HCT116 (cell line): ENCODE data around the gene SF3B1. TPM values are rescaled to one million over a fixed set of nuclear protein-coding genes. Genes with fewer than 3 reads are reported as not detected.

Experiments
- ATAC-seq: fragments of 200-7000 bp; cut with Tn5 transposase; 2 replicates; pipeline ENCODE4 v1.9.1; 2020; ENCODE audit warnings: mild to moderate bottlenecking, moderate library complexity
- BruUV-seq: library from RNA; stranded (reverse); fragments of 400-500 nt; replicated peaks from 2 replicates; lab custom pipeline; 2021; lab: Mats Ljungman, UMichigan
- CTCF ChIA-PET: fragments of 300-600 bp; sonication (Branson Sonifier 250); formaldehyde crosslinking; loops from one replicate; lab custom pipeline; 2021; ENCODE audit warnings: antibody characterized with exemption; lab: Charles Lee
- POLR2A ChIA-PET: fragments of 300-600, 350-600 bp; sonication (Branson Sonifier 250); formaldehyde crosslinking; loops from one replicate; lab custom pipeline; 2021; ENCODE audit warnings: antibody characterized with exemption; lab: Charles Lee
- RAD21 ChIA-PET, 2 experiments: fragments of 300-600 bp; sonication (Branson Sonifier 250); formaldehyde crosslinking; loops; one replicate each; lab custom pipeline; 2023; ENCODE audit warnings: low total read pairs in 2 of 2; ENCODE audit not compliant: uncharacterized antibody in 2 of 2, unreplicated experiment in 2 of 2, low non-redundant PET in 1 of 2; lab: Charles Lee
- DNase-seq: peaks from one replicate; pipeline ENCODE4 v3.0.0-alpha.2; 2010; ENCODE audit warnings: low read depth, low spot score
- H2AFZ ChIP-seq: fragments of 200-600 bp; shearing (Covaris generic), sonication (generic); 2 replicates; pipeline ENCODE4 v1.6.1; 2017; ENCODE audit warnings: low read depth, mixed run types, mixed read lengths, antibody characterized with exemption, low read length; ENCODE audit not compliant: poor library complexity, severe bottlenecking
- H3K27ac ChIP-seq: 2 replicates; pipeline ENCODE4 v1.5.1; 2012; ENCODE audit warnings: low read depth, low read length
- H3K27me3 ChIP-seq: fragments of 200-600 bp; sonication (generic); 2 replicates; pipeline ENCODE4 v1.6.1; 2016; ENCODE audit warnings: mixed run types, low read length, mixed read lengths; ENCODE audit not compliant: insufficient read depth
- H3K36me3 ChIP-seq, 2 experiments: fragments of 200-500 bp in 1 of 2; fragments of 200-600 bp in 1 of 2; sonication (Bioruptor generic) in 1 of 2; sonication (generic) in 1 of 2; 2 replicates each; pipeline versions ENCODE4 v1.5.1 to v1.6.1; 2014 to 2016; ENCODE audit warnings: low read length in 2 of 2, inconsistent platforms in 1 of 2, mixed read lengths in 1 of 2, mixed run types in 1 of 2; ENCODE audit not compliant: insufficient read depth in 2 of 2, control insufficient read depth in 1 of 2
- H3K4me1 ChIP-seq, 2 experiments: fragments of 200-600 bp in 1 of 2; sonication (generic) in 1 of 2; 2 replicates each; pipeline versions ENCODE4 v1.5.1 to v1.6.1; 2012 to 2017; ENCODE audit warnings: low read length in 2 of 2, inconsistent platforms in 1 of 2, mild to moderate bottlenecking in 1 of 2, mixed read lengths in 1 of 2, mixed run types in 1 of 2, moderate library complexity in 1 of 2; ENCODE audit not compliant: insufficient read depth in 2 of 2, control insufficient read depth in 1 of 2
- H3K4me2 ChIP-seq: fragments of 200-600 bp; sonication (generic); 2 replicates; pipeline ENCODE4 v1.6.1; 2017; ENCODE audit warnings: mixed run types, low read length, mixed read lengths
- H3K4me3 ChIP-seq, 2 experiments: fragments of 200-600 bp in 1 of 2; sonication (generic) in 1 of 2; replicated peaks in 1 of 2; 2 replicates each; pipeline ENCODE4 v1.5.1; 2011 to 2016; ENCODE audit warnings: low read length in 2 of 2, control low read depth in 1 of 2, low read depth in 1 of 2, mild to moderate bottlenecking in 1 of 2, mixed read lengths in 1 of 2, mixed run types in 1 of 2
- H3K79me2 ChIP-seq: fragments of 200-600 bp; sonication (generic); 2 replicates; pipeline ENCODE4 v1.6.1; 2017; ENCODE audit warnings: mild to moderate bottlenecking, mixed run types, low read length, moderate library complexity, mixed read lengths; ENCODE audit not compliant: insufficient read depth
- H3K9ac ChIP-seq: fragments of 200-600 bp; sonication (generic); 2 replicates; pipeline ENCODE4 v1.6.1; 2016; ENCODE audit warnings: low read length, mixed read lengths
- H3K9me2 ChIP-seq: fragments of 200-600 bp; sonication (generic), shearing (Covaris generic); 2 replicates; pipeline ENCODE4 v1.6.1; 2017; ENCODE audit warnings: mixed run types, mild to moderate bottlenecking, moderate library complexity; ENCODE audit not compliant: insufficient read depth
- H3K9me3 ChIP-seq, 2 experiments: fragments of 200-500 bp in 1 of 2; fragments of 200-600 bp in 1 of 2; sonication (Bioruptor generic) in 1 of 2; sonication (generic) in 1 of 2; 2 replicates each; pipeline ENCODE4 v1.6.1; 2014 to 2017; ENCODE audit warnings: low read length in 2 of 2, mixed read lengths in 2 of 2, inconsistent platforms in 1 of 2, low read depth in 1 of 2, mild to moderate bottlenecking in 1 of 2, mixed run types in 1 of 2, moderate library complexity in 1 of 2; ENCODE audit not compliant: control insufficient read depth in 1 of 2, insufficient read depth in 1 of 2
- H4K20me1 ChIP-seq: fragments of 200-600 bp; sonication (generic), shearing (Covaris generic); 2 replicates; pipeline ENCODE4 v1.6.1; 2017; ENCODE audit warnings: mixed run types, mild to moderate bottlenecking, moderate library complexity; ENCODE audit not compliant: insufficient read depth
- CBX3 ChIP-seq: IDR thresholded peaks from 2 replicates; pipeline ENCODE4 v1.6.1; 2012; ENCODE audit warnings: low read depth
- EZH2phosphoT487 ChIP-seq: fragments of 200-600 bp; IDR thresholded peaks from 2 replicates; pipeline ENCODE4 v1.6.1; 2018; ENCODE audit warnings: antibody characterized with exemption, borderline replicate concordance
- POLR2AphosphoS5 ChIP-seq: IDR thresholded peaks from 2 replicates; pipeline ENCODE4 v1.6.1; 2011; ENCODE audit warnings: mild to moderate bottlenecking, low read depth, low read length, moderate library complexity
- RAD21 ChIP-seq: IDR thresholded peaks from 2 replicates; pipeline ENCODE4 v1.6.1; 2012; ENCODE audit warnings: low read depth, mild to moderate bottlenecking
- SIN3A ChIP-seq: IDR thresholded peaks from 2 replicates; pipeline ENCODE4 v1.6.1; 2012; ENCODE audit warnings: low read depth
- SP1 ChIP-seq: IDR thresholded peaks from 2 replicates; pipeline ENCODE4 v1.6.1; 2012; ENCODE audit warnings: low read depth
- intact Hi-C: fragments of 100-400 bp; cut with micrococcal nuclease; formaldehyde crosslinking; loops from 2 replicates; pipeline ENCODE4 v1.10.0; 2022
- total RNA-seq: library from RNA; stranded (reverse); gene quantifications from one replicate; pipeline ENCODE4 v1.2.1, GENCODE V29; 2021; ENCODE audit not compliant: unreplicated experiment
- TF ChIP-seq, protein P1 (sequence below): IDR thresholded peaks from 2 replicates; pipeline ENCODE4 v1.6.1; 2012; ENCODE audit warnings: low read depth
- TF ChIP-seq, protein P2 (sequence below): IDR thresholded peaks from 2 replicates; pipeline ENCODE4 v1.6.1; 2012
- TF ChIP-seq, protein P3 (sequence below): IDR thresholded peaks from 2 replicates; pipeline ENCODE4 v1.6.1; 2012

The SF3B1 gene
- total RNA-seq, 1 experiment from 2014 or later, result 282 TPM

DNA sequence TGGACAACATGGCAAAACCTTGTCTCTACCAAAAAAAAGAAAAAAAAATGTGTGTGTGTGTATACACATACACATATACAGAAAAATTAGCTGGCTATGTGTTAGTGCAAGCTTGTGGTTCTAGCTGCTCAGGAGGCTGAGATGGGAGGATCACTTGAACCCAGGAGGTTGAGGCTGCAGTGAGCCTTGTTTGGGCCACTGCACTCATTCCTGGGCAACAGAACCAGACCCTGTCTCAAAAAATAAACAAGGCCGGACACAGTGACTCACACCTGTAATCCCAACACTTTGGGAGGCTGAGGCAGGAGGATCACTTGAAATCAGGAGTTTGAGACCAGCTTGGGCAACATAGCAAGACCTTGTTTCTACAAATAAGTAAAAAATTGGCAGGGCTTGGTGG lies 20.6 kb upstream of the SF3B1 start:
- Histone ChIP-seq H3K4me1 (peaks cover 4 to 13% of the 10 kb centered on the region in 2 experiments; a peak in 2 of 4 replicates), H4K20me1 (no peaks in the 10 kb centered on the region), H2AFZ (no peak overlapping the region), H3K27ac (no peak overlapping the region), H3K9me3 (no peaks in the 10 kb centered on the region), H3K9ac (no peak overlapping the region), H3K4me2 (no peak overlapping the region), H3K36me3 (no peaks in the 10 kb centered on the region; a peak in 1 of 4 replicates), H3K4me3 (no peak overlapping the region), H3K27me3 (no peaks in the 10 kb centered on the region), H3K79me2 (peaks cover 61% of the 10 kb centered on the region), H3K9me2 (no peaks in the 10 kb centered on the region)
- no TSS peak for BruUV-seq
- TF ChIP-seq, protein P1, sequence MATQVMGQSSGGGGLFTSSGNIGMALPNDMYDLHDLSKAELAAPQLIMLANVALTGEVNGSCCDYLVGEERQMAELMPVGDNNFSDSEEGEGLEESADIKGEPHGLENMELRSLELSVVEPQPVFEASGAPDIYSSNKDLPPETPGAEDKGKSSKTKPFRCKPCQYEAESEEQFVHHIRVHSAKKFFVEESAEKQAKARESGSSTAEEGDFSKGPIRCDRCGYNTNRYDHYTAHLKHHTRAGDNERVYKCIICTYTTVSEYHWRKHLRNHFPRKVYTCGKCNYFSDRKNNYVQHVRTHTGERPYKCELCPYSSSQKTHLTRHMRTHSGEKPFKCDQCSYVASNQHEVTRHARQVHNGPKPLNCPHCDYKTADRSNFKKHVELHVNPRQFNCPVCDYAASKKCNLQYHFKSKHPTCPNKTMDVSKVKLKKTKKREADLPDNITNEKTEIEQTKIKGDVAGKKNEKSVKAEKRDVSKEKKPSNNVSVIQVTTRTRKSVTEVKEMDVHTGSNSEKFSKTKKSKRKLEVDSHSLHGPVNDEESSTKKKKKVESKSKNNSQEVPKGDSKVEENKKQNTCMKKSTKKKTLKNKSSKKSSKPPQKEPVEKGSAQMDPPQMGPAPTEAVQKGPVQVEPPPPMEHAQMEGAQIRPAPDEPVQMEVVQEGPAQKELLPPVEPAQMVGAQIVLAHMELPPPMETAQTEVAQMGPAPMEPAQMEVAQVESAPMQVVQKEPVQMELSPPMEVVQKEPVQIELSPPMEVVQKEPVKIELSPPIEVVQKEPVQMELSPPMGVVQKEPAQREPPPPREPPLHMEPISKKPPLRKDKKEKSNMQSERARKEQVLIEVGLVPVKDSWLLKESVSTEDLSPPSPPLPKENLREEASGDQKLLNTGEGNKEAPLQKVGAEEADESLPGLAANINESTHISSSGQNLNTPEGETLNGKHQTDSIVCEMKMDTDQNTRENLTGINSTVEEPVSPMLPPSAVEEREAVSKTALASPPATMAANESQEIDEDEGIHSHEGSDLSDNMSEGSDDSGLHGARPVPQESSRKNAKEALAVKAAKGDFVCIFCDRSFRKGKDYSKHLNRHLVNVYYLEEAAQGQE, result no peak
- TF ChIP-seq POLR2AphosphoS5, result no peak
- TF ChIP-seq, protein P2, sequence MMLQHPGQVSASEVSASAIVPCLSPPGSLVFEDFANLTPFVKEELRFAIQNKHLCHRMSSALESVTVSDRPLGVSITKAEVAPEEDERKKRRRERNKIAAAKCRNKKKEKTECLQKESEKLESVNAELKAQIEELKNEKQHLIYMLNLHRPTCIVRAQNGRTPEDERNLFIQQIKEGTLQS, result no peak
- no peak for TF ChIP-seq EZH2phosphoT487
- no peak for TF ChIP-seq SP1
- no peak for TF ChIP-seq SIN3A
- TF ChIP-seq RAD21, result no peak
- TF ChIP-seq, protein P3, sequence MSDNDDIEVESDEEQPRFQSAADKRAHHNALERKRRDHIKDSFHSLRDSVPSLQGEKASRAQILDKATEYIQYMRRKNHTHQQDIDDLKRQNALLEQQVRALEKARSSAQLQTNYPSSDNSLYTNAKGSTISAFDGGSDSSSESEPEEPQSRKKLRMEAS, result no peak
- no peak for TF ChIP-seq CBX3
- RAD21 ChIA-PET, result no interaction called here
- intact Hi-C loops, result no loop called here
- POLR2A ChIA-PET, result no interaction called here
- CTCF ChIA-PET, result no interaction called here
- no peak for DNase-seq
- no peak for ATAC-seq
